ENCODE results near the gene NFKBIA.

- TF ChIP-seq POLR2AphosphoS5 (IDR thresholded peaks at IDR 0.05) (no peak), CTCF (IDR thresholded peaks at IDR 0.05) (peak in 2 of 5 experiments; percentile 3 to 14), EP300 (IDR thresholded peaks at IDR 0.05; ENCODE audit: low read depth) (no peak), POLR2A (IDR thresholded peaks at IDR 0.05) (no peak)
These were observed 2.7 kb upstream of the NFKBIA start for GRCh38 chr14:35407306-35407630.

Measured in transverse colon (tissue), 4 donors.